Skin of body (tissue), 2 donors: ENCODE results near the gene RNF223. TPM values are rescaled to one million over a fixed set of nuclear protein-coding genes. Genes with fewer than 3 reads are reported as not detected.
A peak's percentile ranks its signal among the peaks of the same experiment; 100 is the strongest.

Source experiments
- DNase-seq: peaks from one replicate; lab custom pipeline; 2025; lab: John Stamatoyannopoulos, UW
- total RNA-seq: library from RNA; depleted of rRNA; stranded (reverse); fragments of >200 nt; gene quantifications from one replicate; pipeline ENCODE4 v1.2.3, GENCODE V29; 2014

The RNF223 gene
- 0.69 TPM for total RNA-seq

DNA sequence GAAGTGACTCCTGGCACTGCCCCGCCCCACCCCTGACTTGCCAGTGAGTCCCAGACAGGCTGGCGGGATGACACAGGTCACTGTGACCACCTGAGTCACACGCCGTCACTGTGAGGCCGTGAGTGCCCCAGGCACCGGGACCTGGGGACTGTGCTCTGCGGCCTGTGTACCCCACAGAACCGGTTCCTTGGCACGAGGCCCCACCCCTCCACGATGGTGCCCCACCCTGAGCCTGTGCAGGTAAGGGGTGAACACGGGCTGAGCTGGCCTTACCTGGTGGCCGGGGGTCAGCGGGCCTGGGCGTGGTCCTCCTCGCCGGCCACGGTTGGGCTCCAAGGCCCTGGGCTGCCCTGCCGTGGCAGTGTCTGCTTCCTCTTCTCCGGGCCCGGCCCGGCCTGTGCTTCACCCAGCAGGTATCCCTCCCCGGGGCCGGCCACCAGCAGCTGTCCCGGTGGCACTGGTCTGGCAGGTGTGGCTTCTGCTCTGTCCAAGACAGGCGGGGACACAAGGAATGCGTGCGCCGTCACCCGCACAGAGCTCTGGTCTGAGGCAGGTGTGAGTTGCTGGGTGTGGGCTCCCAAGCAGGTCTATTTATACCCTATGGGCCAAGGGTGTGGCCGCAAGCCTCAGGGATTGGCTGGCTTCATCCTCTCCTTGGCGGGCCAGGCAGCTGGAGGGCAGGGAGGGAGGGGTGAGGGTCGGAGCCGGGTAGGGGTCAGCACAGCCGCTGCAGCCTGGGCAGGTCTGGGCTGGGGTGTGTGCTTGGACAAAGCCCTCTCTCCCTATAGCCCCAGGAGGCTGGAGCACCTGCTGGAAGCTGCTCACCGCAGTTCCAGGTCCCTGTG lies at the start of gene RNF223:
Gene RNF223, minus strand, starts transcription at position 564 of the 845 bp plus-strand sequence. CDS start 1,740 bp downstream, outside the sequence.
- no peak for DNase-seq

DNA sequence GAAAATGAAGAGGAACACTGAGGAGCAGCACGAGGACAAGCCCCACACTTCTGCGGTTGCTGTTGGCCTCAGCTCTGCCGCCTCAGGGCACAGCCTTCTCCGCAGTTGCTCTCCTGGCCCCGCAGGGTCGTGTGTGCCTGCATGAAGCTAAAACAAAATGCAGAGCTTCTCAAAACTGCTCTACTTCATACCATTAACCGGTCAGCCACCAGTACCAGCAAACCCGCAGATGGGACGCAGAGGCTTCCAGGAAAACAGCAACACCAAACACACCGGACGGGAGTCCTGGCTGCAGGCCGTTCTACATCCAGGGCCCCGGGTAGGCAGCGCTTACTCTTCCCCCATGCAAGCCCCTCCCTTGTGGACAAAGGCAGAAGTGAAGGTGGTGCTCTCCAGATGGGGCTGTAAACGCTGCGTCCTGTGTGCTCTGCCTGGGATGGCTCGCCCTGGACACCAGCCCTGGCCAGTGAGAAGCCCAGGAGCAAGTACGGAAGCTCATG lies 48.9 kb upstream of the RNF223 start:
- DNase-seq = no peak

DNA sequence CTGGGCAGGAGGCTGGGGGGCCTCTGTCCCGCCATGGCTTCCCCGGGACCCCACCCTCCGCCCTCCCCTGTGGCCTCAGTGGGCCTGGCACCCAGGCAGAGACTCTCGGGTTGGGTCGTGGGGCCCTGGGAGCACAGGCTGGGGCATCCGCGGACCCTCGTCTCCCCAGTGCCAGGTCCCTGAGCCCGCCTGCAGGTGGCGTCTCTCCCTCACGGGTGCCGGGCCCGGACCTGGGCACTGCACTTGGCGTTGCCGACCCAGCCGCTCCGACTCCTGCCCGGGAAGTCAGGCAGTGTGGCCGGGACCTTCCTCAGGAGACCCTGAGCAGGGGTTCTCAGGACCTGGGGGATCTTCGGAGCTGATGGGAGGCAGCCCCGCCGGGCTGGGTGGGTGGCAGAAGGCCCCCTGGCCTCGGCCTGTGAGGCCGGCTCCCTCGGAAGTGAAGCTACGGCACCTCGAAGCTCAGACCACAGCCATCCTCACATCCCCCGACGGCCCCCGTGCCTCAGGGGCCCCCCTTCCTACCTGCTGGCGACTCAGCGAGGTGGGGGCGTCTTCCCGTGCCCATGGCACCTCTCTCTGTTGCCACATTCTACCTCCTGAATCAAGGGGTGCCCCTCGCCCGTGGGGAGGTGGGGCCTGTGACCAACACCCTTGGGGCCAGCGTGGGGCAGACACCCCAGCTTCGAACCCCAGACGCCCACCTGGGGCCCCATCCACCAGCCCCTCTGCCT lies 48.1 kb upstream of the RNF223 start:
- peak; percentile 46 for DNase-seq

- DNase-seq = no peak
Observed at GRCh38 chr1:1121611-1122077, 47.5 kb upstream of the RNF223 start.

GRCh38 chr1:1120866-1121591 lies 46.9 kb upstream of the RNF223 start:
- no peak for DNase-seq

GRCh38 chr1:1120096-1120495 lies 46.0 kb upstream of the RNF223 start:
- no peak for DNase-seq

GRCh38 chr1:1119272-1119890 lies 45.3 kb upstream of the RNF223 start:
- no peak for DNase-seq

GRCh38 chr1:1118876-1119220 lies 44.7 kb upstream of the RNF223 start:
- no peak for DNase-seq

- no peak for DNase-seq
Observed at GRCh38 chr1:1118011-1118875, 44.1 kb upstream of the RNF223 start.

- no peak for DNase-seq
Observed at GRCh38 chr1:1117469-1117831, 43.3 kb upstream of the RNF223 start.

GRCh38 chr1:1116701-1117468 lies 42.8 kb upstream of the RNF223 start:
- no peak for DNase-seq

- DNase-seq = peak; percentile 97
Observed at GRCh38 chr1:1115786-1116700, 41.9 kb upstream of the RNF223 start, which contains the start of gene C1orf159. C1orf159 (minus strand) TSS chr1:1116089; CDS start chr1:1091543, 24,546 bp downstream.

DNA sequence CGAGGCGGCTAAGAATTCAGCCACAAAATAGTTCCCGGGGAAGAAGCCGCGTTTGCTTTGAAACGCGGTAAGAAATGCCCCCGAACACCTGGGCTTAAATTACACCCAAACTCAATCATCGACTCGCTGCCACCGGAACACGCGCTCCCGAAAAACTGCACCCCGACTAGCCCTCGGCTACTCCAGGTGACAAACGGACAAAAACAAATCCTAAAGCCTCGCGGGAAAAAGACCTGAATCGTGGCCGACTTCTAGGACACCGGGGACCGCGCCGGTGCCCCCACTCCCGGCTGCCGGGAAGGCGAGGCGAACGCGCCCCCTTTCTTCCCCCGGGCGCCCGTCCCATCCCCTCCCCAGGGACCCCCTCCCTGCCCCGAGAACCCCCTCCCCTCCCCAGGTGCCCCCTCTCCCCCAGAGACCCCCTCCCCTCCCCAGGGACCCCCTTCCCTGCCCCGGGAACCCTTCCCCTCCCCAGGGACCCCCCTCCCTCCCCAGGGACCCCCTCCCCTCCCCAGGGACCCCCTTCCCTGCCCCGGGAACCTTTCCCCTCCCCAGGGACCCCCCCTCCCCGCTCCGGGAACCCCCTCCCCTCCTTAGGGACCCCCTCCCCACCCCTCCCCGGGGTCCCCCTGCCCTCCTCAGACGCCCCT lies 41.2 kb upstream of the RNF223 start:
- no peak for DNase-seq

DNA sequence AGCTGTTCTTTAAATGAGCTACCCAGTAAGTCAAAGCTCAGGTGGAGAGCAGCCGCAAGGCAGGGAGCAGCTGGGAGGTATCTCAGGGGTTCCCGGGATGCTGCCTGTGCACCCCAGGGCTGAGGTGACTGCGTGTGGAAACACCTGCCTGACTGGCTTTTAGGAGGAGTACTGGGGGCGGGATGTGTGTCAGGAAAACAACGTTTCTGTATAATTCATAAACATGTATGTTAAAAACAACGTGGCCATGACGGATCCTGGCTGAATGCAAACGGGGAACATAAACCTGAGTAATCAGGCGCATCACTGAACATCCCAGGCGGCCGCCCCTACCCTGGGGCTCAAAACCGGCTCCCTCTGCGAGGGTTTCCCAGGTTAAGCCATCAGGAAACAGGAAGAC lies 40.3 kb upstream of the RNF223 start:
- no peak for DNase-seq

- DNase-seq = no peak
Observed at GRCh38 chr1:1112237-1112985, 38.3 kb upstream of the RNF223 start.

GRCh38 chr1:1111516-1112236 lies 37.6 kb upstream of the RNF223 start:
- DNase-seq = no peak
